WTC11 (cell line): ENCODE results near the gene KAZN. TPM values are rescaled to one million over a fixed set of nuclear protein-coding genes. Genes with fewer than 3 reads are reported as not detected.

Experiments
- ATAC-seq: fragments of 200-7000 bp; cut with Tn5 transposase; 2 replicates; pipeline ENCODE4 v1.10.0; 2021; ENCODE audit warnings: mild to moderate bottlenecking, moderate library complexity
- CTCF ChIA-PET: fragments of 300-600 bp; sonication (Branson Sonifier 250); formaldehyde crosslinking; loops from one replicate; lab custom pipeline; 2021; ENCODE audit warnings: antibody characterized with exemption; lab: Charles Lee
- POLR2A ChIA-PET: fragments of 350-600 bp; sonication (Branson Sonifier 250); formaldehyde crosslinking; loops from one replicate; lab custom pipeline; 2021; ENCODE audit warnings: antibody characterized with exemption; lab: Charles Lee
- DNase-seq: peaks from one replicate; pipeline ENCODE4 v3.0.0; 2021; ENCODE audit warnings: low spot score
- H3K27ac Mint-ChIP-seq: 2 replicates; pipeline ENCODE4 v1.8.0; 2021; ENCODE audit warnings: mixed read lengths
- H3K27me3 Mint-ChIP-seq: 2 replicates; pipeline ENCODE4 v1.8.0; 2021; ENCODE audit warnings: low read depth, mild to moderate bottlenecking, moderate library complexity, mixed read lengths
- H3K36me3 Mint-ChIP-seq: 2 replicates; pipeline ENCODE4 v1.8.0; 2021; ENCODE audit warnings: mixed read lengths
- H3K4me1 Mint-ChIP-seq: 2 replicates; pipeline ENCODE4 v1.8.0; 2022; ENCODE audit warnings: mixed read lengths
- H3K4me3 Mint-ChIP-seq: 2 replicates; pipeline ENCODE4 v1.8.0; 2021; ENCODE audit warnings: mild to moderate bottlenecking, moderate library complexity, mixed read lengths
- H3K9me3 Mint-ChIP-seq: 2 replicates; pipeline ENCODE4 v1.8.0; 2021; ENCODE audit warnings: mixed read lengths
- CREB1 ChIP-seq: sonication (generic); formaldehyde crosslinking; IDR thresholded peaks from 2 replicates; pipeline ENCODE4 v1.8.0; 2023; ENCODE audit warnings: mild to moderate bottlenecking, missing genetic modification reagents
- FOXK1 ChIP-seq: sonication (generic); formaldehyde crosslinking; IDR thresholded peaks from 2 replicates; pipeline ENCODE4 v1.8.0; 2022; ENCODE audit warnings: mild to moderate bottlenecking, moderate library complexity, missing genetic modification reagents
- FOXP1 ChIP-seq: sonication (generic); formaldehyde crosslinking; IDR thresholded peaks from 2 replicates; pipeline ENCODE4 v1.8.0; 2022; ENCODE audit warnings: missing genetic modification reagents, mild to moderate bottlenecking, moderate library complexity, borderline replicate concordance
- GTF2I ChIP-seq: fragments of 250-450 bp; sonication (Bioruptor Pico); conservative IDR thresholded peaks from 2 replicates; pipeline ENCODE4 v1.4.0; 2021; ENCODE audit warnings: mild to moderate bottlenecking
- IRF2 ChIP-seq: sonication (generic); formaldehyde crosslinking; IDR thresholded peaks from 2 replicates; pipeline ENCODE4 v1.8.0; 2022; ENCODE audit warnings: low read depth, missing genetic modification reagents, borderline replicate concordance
- JAZF1 ChIP-seq: fragments of 250-450 bp; sonication (Bioruptor Pico); IDR thresholded peaks from 2 replicates; pipeline ENCODE4 v1.9.0; 2021; ENCODE audit warnings: moderate library complexity, mild to moderate bottlenecking, inconsistent platforms
- NFATC4 ChIP-seq: fragments of 250-450 bp; sonication (Bioruptor Pico); IDR thresholded peaks from 2 replicates; pipeline ENCODE4 v1.9.0; 2021; ENCODE audit warnings: mild to moderate bottlenecking
- NFE2L1 ChIP-seq: sonication (generic); formaldehyde crosslinking; IDR thresholded peaks from 2 replicates; pipeline ENCODE4 v1.8.1; 2023; ENCODE audit warnings: missing genetic modification reagents
- PRRX2 ChIP-seq: fragments of 250-450 bp; sonication (Bioruptor Pico); IDR thresholded peaks from 2 replicates; pipeline ENCODE4 v1.8.0; 2021; ENCODE audit warnings: mild to moderate bottlenecking
- RELA ChIP-seq: sonication (generic); formaldehyde crosslinking; IDR thresholded peaks from 2 replicates; pipeline ENCODE4 v1.8.1; 2022; ENCODE audit warnings: missing genetic modification reagents, mild to moderate bottlenecking, borderline replicate concordance
- SOX15 ChIP-seq: fragments of 250-450 bp; sonication (Bioruptor Pico); IDR thresholded peaks from 2 replicates; pipeline ENCODE4 v1.9.0; 2021; ENCODE audit warnings: mild to moderate bottlenecking
- TEAD4 ChIP-seq: sonication (generic); formaldehyde crosslinking; IDR thresholded peaks from 2 replicates; pipeline ENCODE4 v1.8.0; 2022; ENCODE audit warnings: mild to moderate bottlenecking, missing genetic modification reagents
- ZNF263 ChIP-seq: sonication (generic); formaldehyde crosslinking; IDR thresholded peaks from 2 replicates; pipeline ENCODE4 v1.8.1; 2022; ENCODE audit warnings: low read depth, mild to moderate bottlenecking, moderate library complexity, missing genetic modification reagents
- ZNF416 ChIP-seq: fragments of 250-450 bp; sonication (Bioruptor Pico); IDR thresholded peaks from 2 replicates; pipeline ENCODE4 v1.9.0; 2021; ENCODE audit warnings: mild to moderate bottlenecking, inconsistent platforms
- total RNA-seq: library from RNA; stranded (reverse); gene quantifications from 3 replicates; pipeline ENCODE4 v1.2.3, GENCODE V29; 2021
- TF ChIP-seq, protein P1 (sequence below): sonication (generic); formaldehyde crosslinking; IDR thresholded peaks from 2 replicates; pipeline ENCODE4 v1.8.1; 2022; ENCODE audit warnings: mild to moderate bottlenecking, missing genetic modification reagents, moderate library complexity, borderline replicate concordance
- TF ChIP-seq, protein P2 (sequence below): fragments of 250-450 bp; sonication (Bioruptor Pico); IDR thresholded peaks from 2 replicates; pipeline ENCODE4 v1.9.0; 2021; ENCODE audit warnings: mild to moderate bottlenecking
- TF ChIP-seq, protein P3 (sequence below): sonication (generic); formaldehyde crosslinking; IDR thresholded peaks from 2 replicates; pipeline ENCODE4 v1.8.1; 2022; ENCODE audit warnings: mild to moderate bottlenecking, moderate library complexity, missing genetic modification reagents
- TF ChIP-seq, protein P4 (sequence below): sonication (generic); formaldehyde crosslinking; IDR thresholded peaks from 2 replicates; pipeline ENCODE4 v1.8.1; 2023; ENCODE audit warnings: mild to moderate bottlenecking, missing genetic modification reagents, moderate library complexity
- TF ChIP-seq, protein P5 (sequence below): sonication (generic); formaldehyde crosslinking; conservative IDR thresholded peaks from 2 replicates; pipeline ENCODE4 v1.8.1; 2022; ENCODE audit warnings: mild to moderate bottlenecking, missing genetic modification reagents
- TF ChIP-seq, protein P6 (sequence below): sonication (generic); formaldehyde crosslinking; IDR thresholded peaks from 2 replicates; pipeline ENCODE4 v1.8.0; 2022; ENCODE audit warnings: mild to moderate bottlenecking, missing genetic modification reagents
- TF ChIP-seq, protein P7 (sequence below): sonication (generic); formaldehyde crosslinking; IDR thresholded peaks from 2 replicates; pipeline ENCODE4 v1.8.0; 2022; ENCODE audit warnings: mild to moderate bottlenecking, missing genetic modification reagents

The KAZN gene
- total RNA-seq, 1 experiment from 2014 or later = 19.9 TPM

DNA sequence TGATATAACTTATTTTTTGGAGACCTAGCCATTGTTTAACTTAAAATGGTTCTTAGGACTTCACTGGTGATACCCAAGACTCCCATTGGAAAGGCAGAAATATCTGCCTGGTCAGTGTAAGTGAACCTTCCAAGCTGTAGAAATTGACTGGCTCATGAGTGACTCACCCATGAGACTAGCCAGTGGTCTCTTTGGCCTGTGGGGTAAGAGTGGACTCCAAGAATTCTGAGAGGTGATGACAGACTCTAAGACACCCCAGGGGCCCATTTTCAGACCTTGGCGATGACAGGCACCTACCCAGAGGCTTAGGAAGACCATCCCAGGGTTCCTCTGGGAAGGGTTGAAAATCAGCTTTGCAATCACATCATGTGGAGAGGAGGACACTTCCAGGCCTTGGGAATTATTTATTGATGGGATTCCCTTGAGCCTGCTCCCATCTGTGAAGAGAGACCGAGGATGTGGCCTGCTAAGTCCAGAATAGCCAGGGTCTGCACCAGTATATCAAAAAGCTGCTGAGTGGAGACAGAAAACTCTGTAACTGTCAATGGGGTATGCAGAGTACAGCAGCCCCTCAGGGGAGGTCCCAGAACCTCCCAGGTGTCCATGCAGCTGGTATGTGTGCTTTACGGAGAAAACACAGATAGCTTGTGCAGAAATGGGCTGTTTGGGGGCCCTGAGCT lies 78.9 kb downstream of the KAZN start:
- TF ChIP-seq CREB1 (CRISPR knock-in tag) (no peak), NFE2L1 (CRISPR knock-in tag) (no peak), ZNF416 (CRISPR knock-in tag) (no peak), FOXK1 (CRISPR knock-in tag) (no peak)
- TF ChIP-seq, protein P1, sequence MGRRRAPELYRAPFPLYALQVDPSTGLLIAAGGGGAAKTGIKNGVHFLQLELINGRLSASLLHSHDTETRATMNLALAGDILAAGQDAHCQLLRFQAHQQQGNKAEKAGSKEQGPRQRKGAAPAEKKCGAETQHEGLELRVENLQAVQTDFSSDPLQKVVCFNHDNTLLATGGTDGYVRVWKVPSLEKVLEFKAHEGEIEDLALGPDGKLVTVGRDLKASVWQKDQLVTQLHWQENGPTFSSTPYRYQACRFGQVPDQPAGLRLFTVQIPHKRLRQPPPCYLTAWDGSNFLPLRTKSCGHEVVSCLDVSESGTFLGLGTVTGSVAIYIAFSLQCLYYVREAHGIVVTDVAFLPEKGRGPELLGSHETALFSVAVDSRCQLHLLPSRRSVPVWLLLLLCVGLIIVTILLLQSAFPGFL (CRISPR knock-in tag) = no peak
- TF ChIP-seq, all 79 proteins: peak for 0
- Mint-ChIP-seq H3K4me3 (no peak overlapping the region), H3K4me1 (peaks cover 29% of the 10 kb centered on the region), H3K27me3 (no peaks in the 10 kb centered on the region), H3K36me3 (peaks cover 13% of the 10 kb centered on the region), H3K27ac (no peak overlapping the region), H3K9me3 (peaks cover 17% of the 10 kb centered on the region)
- no peak for ATAC-seq
- DNase-seq = no peak
- ChIA-PET CTCF (no interaction called here), POLR2A (no interaction called here)

DNA sequence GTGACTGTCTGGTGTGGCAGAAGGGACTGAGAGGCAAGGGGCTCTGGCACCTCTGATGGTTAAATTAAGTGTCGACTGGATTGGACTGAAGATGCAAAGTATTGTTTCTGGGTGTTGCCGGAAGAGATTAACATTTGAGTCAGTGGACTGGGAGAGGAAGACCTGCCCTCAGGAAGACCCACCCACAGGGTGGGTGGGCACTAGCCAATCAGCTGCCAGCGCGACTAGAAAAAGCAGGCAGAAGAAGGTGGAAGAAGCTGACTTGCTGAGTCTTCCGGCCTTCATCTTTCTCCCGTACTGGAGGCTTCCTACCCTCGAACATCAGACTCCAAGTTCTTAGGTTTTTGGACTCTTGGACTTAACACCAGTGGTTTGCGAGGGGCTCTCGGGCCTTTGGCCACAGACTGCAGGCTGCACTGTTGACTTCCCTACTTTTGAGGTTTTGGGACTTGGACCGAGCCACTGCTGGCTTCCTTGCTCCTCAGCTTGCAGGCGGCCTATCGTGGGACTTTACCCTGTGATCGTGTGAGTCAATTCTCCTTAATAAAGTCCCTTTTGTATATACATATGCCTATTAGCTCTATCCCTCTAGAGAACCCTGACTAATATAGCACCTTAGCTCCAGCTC lies 79.6 kb downstream of the KAZN start:
- H3K4me1 Mint-ChIP-seq = peaks cover 33% of the 10 kb centered on the region
- H3K27ac Mint-ChIP-seq = no peak overlapping the region
- H3K9me3 Mint-ChIP-seq = peaks cover 17% of the 10 kb centered on the region
- TF ChIP-seq NFE2L1 (CRISPR knock-in tag) (no peak), FOXP1 (CRISPR knock-in tag) (no peak), NFATC4 (CRISPR knock-in tag) (no peak), IRF2 (no peak), ZNF263 (CRISPR knock-in tag) (no peak), TEAD4 (CRISPR knock-in tag) (no peak), RELA (no peak), JAZF1 (no peak), PRRX2 (CRISPR knock-in tag) (no peak), GTF2I (CRISPR knock-in tag) (no peak), SOX15 (CRISPR knock-in tag) (no peak)
- TF ChIP-seq, protein P2, sequence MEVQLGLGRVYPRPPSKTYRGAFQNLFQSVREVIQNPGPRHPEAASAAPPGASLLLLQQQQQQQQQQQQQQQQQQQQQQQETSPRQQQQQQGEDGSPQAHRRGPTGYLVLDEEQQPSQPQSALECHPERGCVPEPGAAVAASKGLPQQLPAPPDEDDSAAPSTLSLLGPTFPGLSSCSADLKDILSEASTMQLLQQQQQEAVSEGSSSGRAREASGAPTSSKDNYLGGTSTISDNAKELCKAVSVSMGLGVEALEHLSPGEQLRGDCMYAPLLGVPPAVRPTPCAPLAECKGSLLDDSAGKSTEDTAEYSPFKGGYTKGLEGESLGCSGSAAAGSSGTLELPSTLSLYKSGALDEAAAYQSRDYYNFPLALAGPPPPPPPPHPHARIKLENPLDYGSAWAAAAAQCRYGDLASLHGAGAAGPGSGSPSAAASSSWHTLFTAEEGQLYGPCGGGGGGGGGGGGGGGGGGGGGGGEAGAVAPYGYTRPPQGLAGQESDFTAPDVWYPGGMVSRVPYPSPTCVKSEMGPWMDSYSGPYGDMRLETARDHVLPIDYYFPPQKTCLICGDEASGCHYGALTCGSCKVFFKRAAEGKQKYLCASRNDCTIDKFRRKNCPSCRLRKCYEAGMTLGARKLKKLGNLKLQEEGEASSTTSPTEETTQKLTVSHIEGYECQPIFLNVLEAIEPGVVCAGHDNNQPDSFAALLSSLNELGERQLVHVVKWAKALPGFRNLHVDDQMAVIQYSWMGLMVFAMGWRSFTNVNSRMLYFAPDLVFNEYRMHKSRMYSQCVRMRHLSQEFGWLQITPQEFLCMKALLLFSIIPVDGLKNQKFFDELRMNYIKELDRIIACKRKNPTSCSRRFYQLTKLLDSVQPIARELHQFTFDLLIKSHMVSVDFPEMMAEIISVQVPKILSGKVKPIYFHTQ (CRISPR knock-in tag) = no peak
- TF ChIP-seq, protein P3, sequence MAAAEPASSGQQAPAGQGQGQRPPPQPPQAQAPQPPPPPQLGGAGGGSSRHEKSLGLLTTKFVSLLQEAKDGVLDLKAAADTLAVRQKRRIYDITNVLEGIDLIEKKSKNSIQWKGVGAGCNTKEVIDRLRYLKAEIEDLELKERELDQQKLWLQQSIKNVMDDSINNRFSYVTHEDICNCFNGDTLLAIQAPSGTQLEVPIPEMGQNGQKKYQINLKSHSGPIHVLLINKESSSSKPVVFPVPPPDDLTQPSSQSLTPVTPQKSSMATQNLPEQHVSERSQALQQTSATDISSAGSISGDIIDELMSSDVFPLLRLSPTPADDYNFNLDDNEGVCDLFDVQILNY = no peak
- TF ChIP-seq, protein P4, sequence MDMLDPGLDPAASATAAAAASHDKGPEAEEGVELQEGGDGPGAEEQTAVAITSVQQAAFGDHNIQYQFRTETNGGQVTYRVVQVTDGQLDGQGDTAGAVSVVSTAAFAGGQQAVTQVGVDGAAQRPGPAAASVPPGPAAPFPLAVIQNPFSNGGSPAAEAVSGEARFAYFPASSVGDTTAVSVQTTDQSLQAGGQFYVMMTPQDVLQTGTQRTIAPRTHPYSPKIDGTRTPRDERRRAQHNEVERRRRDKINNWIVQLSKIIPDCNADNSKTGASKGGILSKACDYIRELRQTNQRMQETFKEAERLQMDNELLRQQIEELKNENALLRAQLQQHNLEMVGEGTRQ (CRISPR knock-in tag) = no peak
- TF ChIP-seq, protein P5, sequence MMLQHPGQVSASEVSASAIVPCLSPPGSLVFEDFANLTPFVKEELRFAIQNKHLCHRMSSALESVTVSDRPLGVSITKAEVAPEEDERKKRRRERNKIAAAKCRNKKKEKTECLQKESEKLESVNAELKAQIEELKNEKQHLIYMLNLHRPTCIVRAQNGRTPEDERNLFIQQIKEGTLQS (CRISPR knock-in tag) = no peak
- TF ChIP-seq, protein P6, sequence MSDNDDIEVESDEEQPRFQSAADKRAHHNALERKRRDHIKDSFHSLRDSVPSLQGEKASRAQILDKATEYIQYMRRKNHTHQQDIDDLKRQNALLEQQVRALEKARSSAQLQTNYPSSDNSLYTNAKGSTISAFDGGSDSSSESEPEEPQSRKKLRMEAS (CRISPR knock-in tag) = no peak
- TF ChIP-seq, protein P1 (CRISPR knock-in tag) = no peak
- TF ChIP-seq, protein P7, sequence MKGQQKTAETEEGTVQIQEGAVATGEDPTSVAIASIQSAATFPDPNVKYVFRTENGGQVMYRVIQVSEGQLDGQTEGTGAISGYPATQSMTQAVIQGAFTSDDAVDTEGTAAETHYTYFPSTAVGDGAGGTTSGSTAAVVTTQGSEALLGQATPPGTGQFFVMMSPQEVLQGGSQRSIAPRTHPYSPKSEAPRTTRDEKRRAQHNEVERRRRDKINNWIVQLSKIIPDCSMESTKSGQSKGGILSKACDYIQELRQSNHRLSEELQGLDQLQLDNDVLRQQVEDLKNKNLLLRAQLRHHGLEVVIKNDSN (CRISPR knock-in tag) = no peak
- H3K27me3 Mint-ChIP-seq = no peaks in the 10 kb centered on the region
- DNase-seq (no peak), ATAC-seq (no peak; the same call in 1 of the 2 replicates)
- H3K4me3 Mint-ChIP-seq = no peak overlapping the region
- CTCF ChIA-PET = no interaction called here
- H3K36me3 Mint-ChIP-seq = peaks cover 13% of the 10 kb centered on the region
- POLR2A ChIA-PET = no interaction called here
